Ovary (tissue), 3 donors: Measurements from ENCODE around the gene CTSK.

Experiments used
- EP300 ChIP-seq: sonication (generic); formaldehyde crosslinking; IDR thresholded peaks from one replicate; pipeline ENCODE4 v1.6.1; 2017; ENCODE audit warnings: antibody characterized with exemption
- POLR2A ChIP-seq: fragments of 450-650 bp; IDR thresholded peaks from one replicate; pipeline ENCODE4 v1.6.1; 2017; ENCODE audit warnings: antibody characterized with exemption, mild to moderate bottlenecking, moderate library complexity
- TF ChIP-seq, protein P1 (sequence below), 3 donors: fragments of 450-650 bp in 2 of 3; fragments of 200-600 bp in 1 of 3; IDR thresholded peaks; one replicate each; pipeline versions ENCODE4 v1.5.1 to v1.8.0; 2016 to 2022; ENCODE audit warnings: antibody characterized with exemption in 3 of 3, mild to moderate bottlenecking in 1 of 3
- donor health status: DM: no; HTN: no; CAD: no.

DNA sequence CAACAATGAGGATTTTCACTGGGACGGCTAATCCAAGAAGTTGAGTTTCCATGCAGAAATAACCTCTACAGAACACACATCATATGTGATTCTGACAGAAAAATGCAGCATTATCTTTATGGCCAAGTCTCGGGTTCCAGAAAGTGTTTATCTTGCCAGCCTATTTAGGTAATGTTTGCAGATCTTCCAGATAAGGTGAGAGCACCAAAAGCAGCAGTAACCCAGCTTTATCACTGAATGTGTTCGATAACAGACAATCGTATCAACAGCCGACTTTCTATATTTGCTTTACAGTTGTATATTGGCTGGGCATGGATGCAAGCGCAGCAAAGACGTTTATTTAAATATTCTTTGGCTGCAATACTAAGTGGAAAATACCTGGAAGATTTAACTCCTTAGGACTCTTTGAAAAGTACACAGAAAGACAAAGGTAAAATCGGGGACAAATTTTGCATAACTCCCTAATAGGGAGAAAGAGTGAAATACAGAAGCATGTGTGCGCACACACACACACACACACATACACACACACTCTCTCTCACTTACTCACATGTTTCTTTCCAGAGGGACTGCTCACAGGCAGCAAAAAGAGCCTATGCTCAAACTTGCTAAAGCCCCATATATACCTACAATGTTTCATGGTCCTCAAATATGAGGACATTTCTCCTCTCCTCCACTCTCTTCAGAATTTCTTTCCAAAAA lies 3.0 kb upstream of the CTSK start:
- TF ChIP-seq, protein P1, sequence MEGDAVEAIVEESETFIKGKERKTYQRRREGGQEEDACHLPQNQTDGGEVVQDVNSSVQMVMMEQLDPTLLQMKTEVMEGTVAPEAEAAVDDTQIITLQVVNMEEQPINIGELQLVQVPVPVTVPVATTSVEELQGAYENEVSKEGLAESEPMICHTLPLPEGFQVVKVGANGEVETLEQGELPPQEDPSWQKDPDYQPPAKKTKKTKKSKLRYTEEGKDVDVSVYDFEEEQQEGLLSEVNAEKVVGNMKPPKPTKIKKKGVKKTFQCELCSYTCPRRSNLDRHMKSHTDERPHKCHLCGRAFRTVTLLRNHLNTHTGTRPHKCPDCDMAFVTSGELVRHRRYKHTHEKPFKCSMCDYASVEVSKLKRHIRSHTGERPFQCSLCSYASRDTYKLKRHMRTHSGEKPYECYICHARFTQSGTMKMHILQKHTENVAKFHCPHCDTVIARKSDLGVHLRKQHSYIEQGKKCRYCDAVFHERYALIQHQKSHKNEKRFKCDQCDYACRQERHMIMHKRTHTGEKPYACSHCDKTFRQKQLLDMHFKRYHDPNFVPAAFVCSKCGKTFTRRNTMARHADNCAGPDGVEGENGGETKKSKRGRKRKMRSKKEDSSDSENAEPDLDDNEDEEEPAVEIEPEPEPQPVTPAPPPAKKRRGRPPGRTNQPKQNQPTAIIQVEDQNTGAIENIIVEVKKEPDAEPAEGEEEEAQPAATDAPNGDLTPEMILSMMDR (IDR thresholded peaks at IDR 0.05): no peak
- TF ChIP-seq POLR2A (no peak), EP300 (no peak)
